Astrocyte (in vitro differentiated cells and primary cell): ENCODE results near the gene ARHGAP30. TPM values are rescaled to one million over a fixed set of nuclear protein-coding genes. Genes with fewer than 3 reads are reported as not detected.

Source experiments
- DNase-seq: peaks from one replicate; pipeline ENCODE4 v3.0.0-alpha.2; 2010; ENCODE audit warnings: low read depth
- FAIRE-seq: peaks from 2 replicates; lab custom pipeline; 2011; peaks lifted over from hg19 to GRCh38; lab: Jason Lieb, UNC
- H2AFZ ChIP-seq: 2 replicates; pipeline ENCODE4 v1.6.0; 2012; ENCODE audit warnings: low read depth, low read length, inconsistent platforms
- H3K27ac ChIP-seq: 2 replicates; pipeline ENCODE4 v1.5.1; 2011; ENCODE audit warnings: low read depth, low read length, inconsistent platforms
- H3K27me3 ChIP-seq: 2 replicates; pipeline ENCODE4 v1.6.0; 2011; ENCODE audit warnings: low read length, inconsistent platforms; ENCODE audit not compliant: insufficient read depth
- H3K36me3 ChIP-seq: 2 replicates; pipeline ENCODE4 v1.5.1; 2011; ENCODE audit warnings: low read length, inconsistent platforms; ENCODE audit not compliant: insufficient read depth
- H3K4me1 ChIP-seq: 2 replicates; pipeline ENCODE4 v1.5.1; 2011; ENCODE audit warnings: low read length, inconsistent platforms; ENCODE audit not compliant: insufficient read depth
- H3K4me2 ChIP-seq: 2 replicates; pipeline ENCODE4 v1.6.0; 2012; ENCODE audit warnings: low read length, inconsistent platforms
- H3K4me3 ChIP-seq: 2 replicates; pipeline ENCODE4 v1.5.1; 2011; ENCODE audit warnings: low read depth, mild to moderate bottlenecking, low read length, inconsistent platforms; ENCODE audit not compliant: insufficient read depth
- H3K79me2 ChIP-seq: 2 replicates; pipeline ENCODE4 v1.6.0; 2012; ENCODE audit warnings: mild to moderate bottlenecking, low read length, inconsistent platforms; ENCODE audit not compliant: insufficient read depth
- H3K9ac ChIP-seq: 2 replicates; pipeline ENCODE4 v1.6.0; 2012; ENCODE audit warnings: mild to moderate bottlenecking, low read length, inconsistent platforms
- H3K9me3 ChIP-seq: 2 replicates; pipeline ENCODE4 v1.5.1; 2012; ENCODE audit warnings: low read depth, mild to moderate bottlenecking, low read length, inconsistent platforms; ENCODE audit not compliant: insufficient read depth
- H4K20me1 ChIP-seq: 2 replicates; pipeline ENCODE4 v1.6.0; 2012; ENCODE audit warnings: low read length, inconsistent platforms; ENCODE audit not compliant: insufficient read depth
- H3K27ac Mint-ChIP-seq: one replicate; pipeline ENCODE4 v1.8.0; 2021; ENCODE audit warnings: mild to moderate bottlenecking, mixed read lengths; ENCODE audit not compliant: unreplicated experiment
- H3K27me3 Mint-ChIP-seq: one replicate; pipeline ENCODE4 v1.8.0; 2021; ENCODE audit warnings: low read depth, mixed read lengths; ENCODE audit not compliant: unreplicated experiment
- H3K36me3 Mint-ChIP-seq: one replicate; pipeline ENCODE4 v1.8.0; 2021; ENCODE audit warnings: low read depth, mixed read lengths; ENCODE audit not compliant: unreplicated experiment
- H3K4me1 Mint-ChIP-seq: one replicate; pipeline ENCODE4 v1.8.0; 2021; ENCODE audit warnings: low read depth, mixed read lengths; ENCODE audit not compliant: unreplicated experiment
- H3K4me3 Mint-ChIP-seq: one replicate; pipeline ENCODE4 v1.8.0; 2021; ENCODE audit warnings: mild to moderate bottlenecking, moderate library complexity, mixed read lengths; ENCODE audit not compliant: unreplicated experiment
- H3K9me3 Mint-ChIP-seq: one replicate; pipeline ENCODE4 v1.8.0; 2021; ENCODE audit warnings: mild to moderate bottlenecking, mixed read lengths; ENCODE audit not compliant: unreplicated experiment
- EZH2 ChIP-seq: IDR thresholded peaks from 2 replicates; pipeline ENCODE4 v1.6.1; 2012; ENCODE audit warnings: mild to moderate bottlenecking, low read length, inconsistent platforms; ENCODE audit not compliant: insufficient read depth
- total RNA-seq: library from RNA; stranded (reverse); gene quantifications from 2 replicates; pipeline ENCODE4 v1.2.1, GENCODE V29; 2021
- TF ChIP-seq, protein P1 (sequence below): IDR thresholded peaks from 2 replicates; pipeline ENCODE4 v1.5.1; 2011; ENCODE audit warnings: low read depth, mild to moderate bottlenecking, inconsistent platforms, low read length, moderate library complexity; ENCODE audit not compliant: insufficient read depth

ARHGAP30 gene
- total RNA-seq, 1 donor from 2014 or later = 0.25 TPM

DNA sequence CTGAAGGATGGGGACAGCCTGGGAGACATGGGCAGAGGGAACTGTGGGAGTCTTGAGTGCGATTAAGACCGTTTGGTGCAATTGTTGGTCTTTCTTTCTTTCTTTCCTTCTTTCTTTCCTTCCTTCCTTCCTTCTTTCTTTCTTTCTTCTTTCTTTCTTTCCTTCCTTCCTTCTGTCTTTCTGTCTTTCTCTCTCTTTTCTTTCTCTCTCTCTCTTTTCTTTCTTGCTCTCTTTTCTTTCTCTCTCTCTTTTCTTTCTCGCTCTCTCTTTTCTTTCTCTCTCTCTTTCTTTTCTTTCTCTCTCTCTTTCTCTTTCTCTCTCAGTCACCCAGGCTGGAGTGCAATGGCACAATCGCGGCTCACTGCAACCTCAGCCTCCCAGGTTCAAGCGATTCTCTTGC, 25.5 kb upstream of the ARHGAP30 start:
- Mint-ChIP-seq H3K4me1 (peaks cover 38% of the 10 kb centered on the region), H3K27me3 (no peaks in the 10 kb centered on the region), H3K9me3 (no peaks in the 10 kb centered on the region), H3K27ac (peak overlapping the region; percentile 63), H3K4me3 (peak overlapping the region; percentile 45), H3K36me3 (no peaks in the 10 kb centered on the region)
- Histone ChIP-seq H3K4me1 (peaks cover 27% of the 10 kb centered on the region), H3K9me3 (no peaks in the 10 kb centered on the region), H3K36me3 (peaks cover 5% of the 10 kb centered on the region), H3K27me3 (no peaks in the 10 kb centered on the region), H4K20me1 (peaks cover 13% of the 10 kb centered on the region), H3K4me3 (no peak overlapping the region), H2AFZ (no peak overlapping the region), H3K79me2 (no peaks in the 10 kb centered on the region), H3K4me2 (no peak overlapping the region), H3K27ac (no peak overlapping the region), H3K9ac (no peak overlapping the region)
- no peak for FAIRE-seq
- TF ChIP-seq, protein P1, sequence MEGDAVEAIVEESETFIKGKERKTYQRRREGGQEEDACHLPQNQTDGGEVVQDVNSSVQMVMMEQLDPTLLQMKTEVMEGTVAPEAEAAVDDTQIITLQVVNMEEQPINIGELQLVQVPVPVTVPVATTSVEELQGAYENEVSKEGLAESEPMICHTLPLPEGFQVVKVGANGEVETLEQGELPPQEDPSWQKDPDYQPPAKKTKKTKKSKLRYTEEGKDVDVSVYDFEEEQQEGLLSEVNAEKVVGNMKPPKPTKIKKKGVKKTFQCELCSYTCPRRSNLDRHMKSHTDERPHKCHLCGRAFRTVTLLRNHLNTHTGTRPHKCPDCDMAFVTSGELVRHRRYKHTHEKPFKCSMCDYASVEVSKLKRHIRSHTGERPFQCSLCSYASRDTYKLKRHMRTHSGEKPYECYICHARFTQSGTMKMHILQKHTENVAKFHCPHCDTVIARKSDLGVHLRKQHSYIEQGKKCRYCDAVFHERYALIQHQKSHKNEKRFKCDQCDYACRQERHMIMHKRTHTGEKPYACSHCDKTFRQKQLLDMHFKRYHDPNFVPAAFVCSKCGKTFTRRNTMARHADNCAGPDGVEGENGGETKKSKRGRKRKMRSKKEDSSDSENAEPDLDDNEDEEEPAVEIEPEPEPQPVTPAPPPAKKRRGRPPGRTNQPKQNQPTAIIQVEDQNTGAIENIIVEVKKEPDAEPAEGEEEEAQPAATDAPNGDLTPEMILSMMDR = no peak
- DNase-seq = no peak

DNA sequence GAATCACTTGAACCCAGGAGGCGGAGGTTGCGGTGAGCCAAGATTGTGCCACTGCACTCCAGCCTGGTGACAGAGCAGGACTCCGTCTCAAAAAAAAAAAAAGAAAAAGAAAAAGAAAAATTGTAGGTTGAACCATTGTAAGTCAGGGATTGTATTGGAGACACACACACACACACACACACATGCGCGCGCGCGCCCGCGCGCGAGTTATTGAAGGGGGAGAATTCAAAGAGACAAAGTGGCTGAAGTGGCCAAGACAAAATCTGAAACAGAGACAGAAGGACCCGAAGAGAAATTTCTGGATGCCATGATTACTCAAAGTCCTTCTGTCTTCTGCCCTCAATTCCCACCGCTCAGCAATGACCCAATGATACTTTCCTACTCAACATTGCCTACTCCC, 24.8 kb upstream of the ARHGAP30 start:
- DNase-seq (no peak), FAIRE-seq (no peak)
- Mint-ChIP-seq H3K36me3 (no peaks in the 10 kb centered on the region), H3K27ac (no peak overlapping the region), H3K9me3 (no peaks in the 10 kb centered on the region), H3K27me3 (no peaks in the 10 kb centered on the region), H3K4me3 (no peak overlapping the region), H3K4me1 (peaks cover 38% of the 10 kb centered on the region)
- H3K4me2 ChIP-seq = no peak overlapping the region
- no peaks in the 10 kb centered on the region for H3K27me3 ChIP-seq
- no peaks in the 10 kb centered on the region for H3K79me2 ChIP-seq
- TF ChIP-seq, protein P1 = no peak
- TF ChIP-seq EZH2 = no peak
- H2AFZ ChIP-seq = no peak overlapping the region
- H3K4me1 ChIP-seq = peaks cover 27% of the 10 kb centered on the region
- H3K9me3 ChIP-seq = no peaks in the 10 kb centered on the region
- H3K36me3 ChIP-seq = no peaks in the 10 kb centered on the region
- H4K20me1 ChIP-seq = peaks cover 7% of the 10 kb centered on the region
- H3K9ac ChIP-seq = no peak overlapping the region
- H3K4me3 ChIP-seq = no peak overlapping the region
- no peak overlapping the region for H3K27ac ChIP-seq

DNA sequence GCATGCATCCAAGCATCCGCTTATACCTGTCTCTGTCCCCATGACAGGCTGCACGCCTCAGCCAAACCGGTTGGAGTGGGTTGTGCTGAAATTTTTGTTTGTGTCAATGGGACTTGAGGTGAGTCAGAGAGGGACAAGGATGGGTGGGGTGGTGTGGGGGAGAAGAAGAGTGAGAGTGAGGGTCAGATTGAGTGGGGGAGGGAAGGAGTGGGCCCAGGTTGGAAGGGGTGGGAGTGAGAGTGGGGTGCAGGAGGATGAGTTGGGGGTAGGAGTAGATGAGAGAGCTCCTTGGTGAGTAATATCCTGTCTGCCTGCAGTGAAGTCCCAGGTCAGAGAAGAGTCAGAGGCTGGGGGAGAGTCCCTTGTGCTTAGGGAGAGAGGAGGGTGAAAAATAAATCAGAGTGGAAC, 22.9 kb upstream of the ARHGAP30 start:
- Mint-ChIP-seq H3K36me3 (no peaks in the 10 kb centered on the region), H3K9me3 (no peaks in the 10 kb centered on the region), H3K4me3 (peak overlapping the region; percentile 12), H3K4me1 (peaks cover 53% of the 10 kb centered on the region), H3K27ac (peak overlapping the region; percentile 53), H3K27me3 (no peaks in the 10 kb centered on the region)
- Histone ChIP-seq H3K9me3 (no peaks in the 10 kb centered on the region), H3K4me1 (peaks cover 13% of the 10 kb centered on the region), H3K4me3 (no peak overlapping the region), H3K9ac (no peak overlapping the region), H3K4me2 (peak overlapping the region; percentile 65), H3K27me3 (no peaks in the 10 kb centered on the region), H3K36me3 (no peaks in the 10 kb centered on the region), H3K27ac (no peak overlapping the region), H2AFZ (no peak overlapping the region), H3K79me2 (no peaks in the 10 kb centered on the region), H4K20me1 (no peaks in the 10 kb centered on the region)
- DNase-seq (no peak), FAIRE-seq (no peak)
- TF ChIP-seq, protein P1 = no peak
- TF ChIP-seq EZH2 = no peak
